ENCODE results near the gene ATP2B1.
A peak's percentile ranks its signal among the peaks of the same experiment; 100 is the strongest.

ATP2B1 gene

DNA sequence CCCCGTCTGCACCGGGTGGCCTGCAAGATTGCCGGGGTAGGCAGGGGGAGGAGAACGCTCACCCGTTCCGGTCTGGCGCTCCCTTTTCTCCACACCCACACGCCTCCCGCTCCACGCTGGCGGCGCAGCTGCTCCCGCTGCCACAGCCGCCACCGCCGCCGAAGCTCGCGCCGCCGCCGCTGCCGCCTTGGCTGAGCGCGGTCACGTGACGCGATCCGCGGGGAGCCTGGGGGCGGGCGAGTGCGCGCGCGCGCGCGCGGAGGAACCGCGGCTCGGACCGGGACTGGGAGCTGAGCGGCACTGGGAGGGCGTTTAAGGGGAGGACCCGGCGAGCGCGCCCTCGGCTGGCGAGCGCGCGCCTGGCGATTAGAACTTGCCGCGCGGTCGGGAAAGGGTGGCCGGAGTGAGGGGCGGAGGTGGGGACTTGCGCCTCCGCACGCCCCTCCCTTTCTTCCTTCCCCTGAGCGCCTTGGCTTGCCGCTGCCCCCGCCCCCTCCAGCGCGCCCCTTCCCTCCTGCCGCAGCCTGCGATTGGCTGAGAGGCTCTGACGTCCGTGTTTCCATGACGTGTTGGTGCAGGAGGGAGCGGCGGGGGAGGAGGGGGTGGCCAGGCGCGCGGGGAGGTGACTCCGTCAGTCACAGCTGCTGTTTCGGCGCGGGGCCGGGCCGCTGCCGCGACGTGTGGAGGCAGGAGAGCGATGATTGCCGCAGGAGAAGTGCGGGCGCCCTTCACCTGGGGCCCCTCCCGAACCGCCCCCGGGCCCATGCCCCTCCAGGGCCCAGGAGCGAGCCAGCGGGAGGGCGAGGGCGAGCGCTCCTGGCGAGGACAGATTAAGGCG, 738 bp upstream of the ATP2B1 start (continued):
- TF ChIP-seq ZFP37 (tag by site-specific recombination; IDR thresholded peaks at IDR 0.05) (no peak), FEZF1 (tag by site-specific recombination; IDR thresholded peaks at IDR 0.05) (peak; percentile 25; the same call in 1 of the 2 replicates), ZBTB21 (tag by site-specific recombination; IDR thresholded peaks at IDR 0.05) (peak; percentile 99), ZNF549 (tag by site-specific recombination; IDR thresholded peaks at IDR 0.05) (no peak), HOXC10 (CRISPR knock-in tag; IDR thresholded peaks at IDR 0.05) (no peak), ZNF248 (tag by site-specific recombination; IDR thresholded peaks at IDR 0.05) (no peak), ZNF133 (tag by site-specific recombination; IDR thresholded peaks at IDR 0.05) (no peak), ZNF645 (tag by site-specific recombination; IDR thresholded peaks at IDR 0.05) (no peak), ZNF292 (tag by site-specific recombination; IDR thresholded peaks at IDR 0.05; ENCODE audit: borderline replicate concordance, low read depth) (no peak), ZNF433 (tag by site-specific recombination; IDR thresholded peaks at IDR 0.05; ENCODE audit: low read depth) (no peak), KLF17 (tag by site-specific recombination; IDR thresholded peaks at IDR 0.05) (peak; percentile 85), CTCF (tag by site-specific recombination; IDR thresholded peaks at IDR 0.05) (no peak), INSM2 (tag by site-specific recombination; IDR thresholded peaks at IDR 0.05) (0 out of 2 replicates have a peak, but pooled peaks have one; percentile 28), ZNF501 (tag by site-specific recombination; IDR thresholded peaks at IDR 0.05) (peak; percentile 93), ZNF169 (tag by site-specific recombination; IDR thresholded peaks at IDR 0.05) (no peak), ZNF394 (tag by site-specific recombination; IDR thresholded peaks at IDR 0.05; ENCODE audit: borderline replicate concordance) (0 out of 2 replicates have a peak, but pooled peaks have one; percentile 50), MEIS1 (CRISPR knock-in tag; IDR thresholded peaks at IDR 0.05; ENCODE audit: borderline replicate concordance) (no peak), ZBTB20 (tag by site-specific recombination; IDR thresholded peaks at IDR 0.05) (peak; percentile 97), ZNF148 (tag by site-specific recombination; IDR thresholded peaks at IDR 0.05; ENCODE audit: borderline replicate concordance) (no peak), KLF1 (tag by site-specific recombination; IDR thresholded peaks at IDR 0.05) (peak; percentile 49), ZNF791 (tag by site-specific recombination; IDR thresholded peaks at IDR 0.05) (no peak), ZNF324 (tag by site-specific recombination; IDR thresholded peaks at IDR 0.05) (no peak), YY2 (tag by site-specific recombination; IDR thresholded peaks at IDR 0.05) (no peak)
- TF ChIP-seq, protein P1, sequence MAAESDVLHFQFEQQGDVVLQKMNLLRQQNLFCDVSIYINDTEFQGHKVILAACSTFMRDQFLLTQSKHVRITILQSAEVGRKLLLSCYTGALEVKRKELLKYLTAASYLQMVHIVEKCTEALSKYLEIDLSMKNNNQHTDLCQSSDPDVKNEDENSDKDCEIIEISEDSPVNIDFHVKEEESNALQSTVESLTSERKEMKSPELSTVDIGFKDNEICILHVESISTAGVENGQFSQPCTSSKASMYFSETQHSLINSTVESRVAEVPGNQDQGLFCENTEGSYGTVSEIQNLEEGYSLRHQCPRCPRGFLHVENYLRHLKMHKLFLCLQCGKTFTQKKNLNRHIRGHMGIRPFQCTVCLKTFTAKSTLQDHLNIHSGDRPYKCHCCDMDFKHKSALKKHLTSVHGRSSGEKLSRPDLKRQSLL (tag by site-specific recombination; IDR thresholded peaks at IDR 0.05), result no peak; the same call in 1 of the 2 replicates
- TF ChIP-seq, protein P2, sequence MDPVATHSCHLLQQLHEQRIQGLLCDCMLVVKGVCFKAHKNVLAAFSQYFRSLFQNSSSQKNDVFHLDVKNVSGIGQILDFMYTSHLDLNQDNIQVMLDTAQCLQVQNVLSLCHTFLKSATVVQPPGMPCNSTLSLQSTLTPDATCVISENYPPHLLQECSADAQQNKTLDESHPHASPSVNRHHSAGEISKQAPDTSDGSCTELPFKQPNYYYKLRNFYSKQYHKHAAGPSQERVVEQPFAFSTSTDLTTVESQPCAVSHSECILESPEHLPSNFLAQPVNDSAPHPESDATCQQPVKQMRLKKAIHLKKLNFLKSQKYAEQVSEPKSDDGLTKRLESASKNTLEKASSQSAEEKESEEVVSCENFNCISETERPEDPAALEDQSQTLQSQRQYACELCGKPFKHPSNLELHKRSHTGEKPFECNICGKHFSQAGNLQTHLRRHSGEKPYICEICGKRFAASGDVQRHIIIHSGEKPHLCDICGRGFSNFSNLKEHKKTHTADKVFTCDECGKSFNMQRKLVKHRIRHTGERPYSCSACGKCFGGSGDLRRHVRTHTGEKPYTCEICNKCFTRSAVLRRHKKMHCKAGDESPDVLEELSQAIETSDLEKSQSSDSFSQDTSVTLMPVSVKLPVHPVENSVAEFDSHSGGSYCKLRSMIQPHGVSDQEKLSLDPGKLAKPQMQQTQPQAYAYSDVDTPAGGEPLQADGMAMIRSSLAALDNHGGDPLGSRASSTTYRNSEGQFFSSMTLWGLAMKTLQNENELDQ (tag by site-specific recombination; IDR thresholded peaks at IDR 0.05; ENCODE audit: low read depth), result no peak
- TF ChIP-seq, protein P3, sequence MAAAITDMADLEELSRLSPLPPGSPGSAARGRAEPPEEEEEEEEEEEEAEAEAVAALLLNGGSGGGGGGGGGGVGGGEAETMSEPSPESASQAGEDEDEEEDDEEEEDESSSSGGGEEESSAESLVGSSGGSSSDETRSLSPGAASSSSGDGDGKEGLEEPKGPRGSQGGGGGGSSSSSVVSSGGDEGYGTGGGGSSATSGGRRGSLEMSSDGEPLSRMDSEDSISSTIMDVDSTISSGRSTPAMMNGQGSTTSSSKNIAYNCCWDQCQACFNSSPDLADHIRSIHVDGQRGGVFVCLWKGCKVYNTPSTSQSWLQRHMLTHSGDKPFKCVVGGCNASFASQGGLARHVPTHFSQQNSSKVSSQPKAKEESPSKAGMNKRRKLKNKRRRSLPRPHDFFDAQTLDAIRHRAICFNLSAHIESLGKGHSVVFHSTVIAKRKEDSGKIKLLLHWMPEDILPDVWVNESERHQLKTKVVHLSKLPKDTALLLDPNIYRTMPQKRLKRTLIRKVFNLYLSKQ (tag by site-specific recombination; IDR thresholded peaks at IDR 0.05; ENCODE audit: borderline replicate concordance), result no peak

All from HEK293 (cell line).